GM12892 (cell line): ENCODE data around the gene KAZN.

ENCODE experiments used
- POLR2A ChIP-seq: IDR thresholded peaks from 2 replicates; pipeline ENCODE4 v1.6.1; 2011; ENCODE audit warnings: low read depth, low read length, control low read depth
- POLR2AphosphoS5 ChIP-seq: IDR thresholded peaks from 2 replicates; pipeline ENCODE4 v1.6.1; 2011; ENCODE audit warnings: low read depth, low read length, control low read depth
- TAF1 ChIP-seq: IDR thresholded peaks from 2 replicates; pipeline ENCODE4 v1.6.1; 2011; ENCODE audit warnings: low read depth, mild to moderate bottlenecking, control low read depth, low read length, borderline replicate concordance

- TF ChIP-seq POLR2A: no peak
- no peak for TF ChIP-seq POLR2AphosphoS5
- TF ChIP-seq TAF1: no peak
These were observed 454.7 kb downstream of the KAZN start for GRCh38 chr1:15053153-15053552.
